ENCODE data around the gene RABGAP1L.

GRCh38 chr1:174243451-174244000 lies 84.2 kb downstream of the RABGAP1L start:
- TF ChIP-seq CTCF (IDR thresholded peaks at IDR 0.05): no peak
- no peak for TF ChIP-seq POLR2A (IDR thresholded peaks at IDR 0.05)

Data from lower leg skin (tissue), 3 donors.